ENCODE data around the gene TOMM7.

DNA sequence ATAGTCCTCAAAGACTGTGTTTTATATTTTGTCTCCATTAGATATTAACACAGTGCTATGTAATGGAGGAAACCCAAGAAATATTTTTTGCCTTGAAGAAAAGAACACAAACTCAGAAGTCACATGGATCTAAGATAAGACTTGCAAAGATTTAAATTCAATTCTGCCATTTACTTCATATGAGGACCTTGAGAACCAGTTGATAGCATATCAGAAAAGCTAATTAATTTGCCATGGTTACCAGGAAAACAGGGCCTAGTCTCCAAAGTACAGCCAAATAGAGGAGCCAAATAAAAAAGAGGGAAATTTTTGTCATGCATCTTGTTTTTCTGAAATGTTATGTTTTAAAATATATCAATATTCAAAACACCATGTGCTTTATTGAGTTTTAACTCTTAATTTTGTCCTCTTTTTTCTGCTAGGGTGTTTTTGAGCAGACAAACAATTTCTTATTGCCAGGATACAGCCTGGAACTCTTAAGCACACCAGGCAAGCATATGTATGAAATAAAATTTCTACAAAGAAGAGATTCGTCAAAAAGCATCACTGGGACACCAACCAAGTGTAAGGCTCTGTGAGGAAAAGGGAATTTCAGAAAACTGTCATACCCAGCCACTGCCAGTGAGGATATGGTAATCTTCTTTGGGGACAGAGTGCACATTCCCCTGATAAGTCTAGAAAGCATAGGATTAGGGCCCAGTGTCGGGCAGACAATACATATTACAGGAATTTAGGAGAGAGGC is 10.6 kb upstream of the TOMM7 start:
- no peak for TF ChIP-seq POLR2AphosphoS5 (IDR thresholded peaks at IDR 0.05; ENCODE audit: low read depth, low read length)
- TF ChIP-seq EP300 (IDR thresholded peaks at IDR 0.05; ENCODE audit: borderline replicate concordance in 1 of 2, low read depth in 1 of 2, low read length in 1 of 2), result no peak
- no peak for TF ChIP-seq REST (IDR thresholded peaks at IDR 0.05; ENCODE audit: low read depth, low read length)
- TF ChIP-seq TEAD4 (IDR thresholded peaks at IDR 0.05; ENCODE audit: borderline replicate concordance, insufficient read depth), result no peak
- no peak for TF ChIP-seq MEF2A (IDR thresholded peaks at IDR 0.05; ENCODE audit: borderline replicate concordance, low read depth)
- no peak for TF ChIP-seq USF2 (IDR thresholded peaks at IDR 0.05; ENCODE audit: borderline replicate concordance, low read depth, low read length)
- TF ChIP-seq, protein P1, sequence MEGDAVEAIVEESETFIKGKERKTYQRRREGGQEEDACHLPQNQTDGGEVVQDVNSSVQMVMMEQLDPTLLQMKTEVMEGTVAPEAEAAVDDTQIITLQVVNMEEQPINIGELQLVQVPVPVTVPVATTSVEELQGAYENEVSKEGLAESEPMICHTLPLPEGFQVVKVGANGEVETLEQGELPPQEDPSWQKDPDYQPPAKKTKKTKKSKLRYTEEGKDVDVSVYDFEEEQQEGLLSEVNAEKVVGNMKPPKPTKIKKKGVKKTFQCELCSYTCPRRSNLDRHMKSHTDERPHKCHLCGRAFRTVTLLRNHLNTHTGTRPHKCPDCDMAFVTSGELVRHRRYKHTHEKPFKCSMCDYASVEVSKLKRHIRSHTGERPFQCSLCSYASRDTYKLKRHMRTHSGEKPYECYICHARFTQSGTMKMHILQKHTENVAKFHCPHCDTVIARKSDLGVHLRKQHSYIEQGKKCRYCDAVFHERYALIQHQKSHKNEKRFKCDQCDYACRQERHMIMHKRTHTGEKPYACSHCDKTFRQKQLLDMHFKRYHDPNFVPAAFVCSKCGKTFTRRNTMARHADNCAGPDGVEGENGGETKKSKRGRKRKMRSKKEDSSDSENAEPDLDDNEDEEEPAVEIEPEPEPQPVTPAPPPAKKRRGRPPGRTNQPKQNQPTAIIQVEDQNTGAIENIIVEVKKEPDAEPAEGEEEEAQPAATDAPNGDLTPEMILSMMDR (IDR thresholded peaks at IDR 0.05), result no peak
- no peak for TF ChIP-seq TCF12 (IDR thresholded peaks at IDR 0.05)
- TF ChIP-seq NRF1 (IDR thresholded peaks at IDR 0.05; ENCODE audit: low read depth, low read length), result no peak
- TF ChIP-seq FOXM1 (IDR thresholded peaks at IDR 0.05; ENCODE audit: low read depth), result no peak
- TF ChIP-seq NFIC (IDR thresholded peaks at IDR 0.05; ENCODE audit: borderline replicate concordance), result no peak
- no peak for TF ChIP-seq ELF1 (IDR thresholded peaks at IDR 0.05)
